Measurements from ENCODE around the gene TCEA3.

Gene TCEA3

GRCh38 chr1:23367791-23368561 lies 56.6 kb downstream of the TCEA3 start:
- peak; percentile 96 for DNase-seq (ENCODE audit: low read depth)

- DNase-seq (ENCODE audit: low read depth): no peak
Observed at GRCh38 chr1:23367451-23367790, 57.1 kb downstream of the TCEA3 start.

- DNase-seq (ENCODE audit: low read depth): no peak
Observed at GRCh38 chr1:23366598-23366997, 58.0 kb downstream of the TCEA3 start.

- DNase-seq (ENCODE audit: low read depth): no peak
Observed at GRCh38 chr1:23366146-23366545, 58.4 kb downstream of the TCEA3 start.

- no peak for DNase-seq (ENCODE audit: low read depth)
Observed at GRCh38 chr1:23362218-23362713, 62.3 kb downstream of the TCEA3 start.

GRCh38 chr1:23358310-23358875 lies 66.2 kb downstream of the TCEA3 start:
- DNase-seq (ENCODE audit: low read depth): no peak

- DNase-seq (ENCODE audit: low read depth): no peak
Observed at GRCh38 chr1:23357138-23357908, 67.2 kb downstream of the TCEA3 start.

- no peak for DNase-seq (ENCODE audit: low read depth)
Observed at GRCh38 chr1:23356471-23357137, 67.9 kb downstream of the TCEA3 start.

- no peak for DNase-seq (ENCODE audit: low read depth)
Observed at GRCh38 chr1:23354245-23354644, 70.3 kb downstream of the TCEA3 start.

- DNase-seq (ENCODE audit: low read depth): no peak
Observed at GRCh38 chr1:23352096-23352695, 72.4 kb downstream of the TCEA3 start.

GRCh38 chr1:23345920-23346319 lies 78.6 kb downstream of the TCEA3 start:
- no peak for DNase-seq (ENCODE audit: low read depth)

GRCh38 chr1:23344987-23345472 lies 79.5 kb downstream of the TCEA3 start:
- no peak for DNase-seq (ENCODE audit: low read depth)

- DNase-seq (ENCODE audit: low read depth): peak; percentile 99
Observed at GRCh38 chr1:23344111-23344986, 80.2 kb downstream of the TCEA3 start, which contains the start of gene HNRNPR. TSS of gene HNRNPR (minus strand) at chr1:23344284. CDS start at chr1:23341008, 3,276 bp downstream.

- DNase-seq (ENCODE audit: low read depth): peak; percentile 24
Observed at GRCh38 chr1:23343221-23344110, 81.1 kb downstream of the TCEA3 start.

- no peak for DNase-seq (ENCODE audit: low read depth)
Observed at GRCh38 chr1:23341931-23342692, 82.4 kb downstream of the TCEA3 start.

GRCh38 chr1:23339632-23340031 lies 84.9 kb downstream of the TCEA3 start:
- DNase-seq (ENCODE audit: low read depth): no peak

- DNase-seq (ENCODE audit: low read depth): no peak
Observed at GRCh38 chr1:23337869-23338268, 86.7 kb downstream of the TCEA3 start.

- no peak for DNase-seq (ENCODE audit: low read depth)
Observed at GRCh38 chr1:23331713-23332112, 92.8 kb downstream of the TCEA3 start.
